SHP77 treated with DMSO at 0.1 percent for 48 hours (cell line): ENCODE measurements around the gene PRSS33.

ENCODE experiments used
- DNase-seq: peaks from one replicate; lab custom pipeline; 2025; lab: John Stamatoyannopoulos, UW

Gene PRSS33

GRCh38 chr16:2777231-2777902 is 10.0 kb downstream of the PRSS33 start, which contains the start of gene ELOB:
ELOB (minus strand) TSS chr16:2777280; CDS start chr16:2777239, 41 bp downstream.
- DNase-seq, result peak; percentile 61

GRCh38 chr16:2776500-2777139 is 10.7 kb downstream of the PRSS33 start:
- no peak for DNase-seq

GRCh38 chr16:2775765-2776499 is 11.4 kb downstream of the PRSS33 start:
- DNase-seq, result no peak

- no peak for DNase-seq
Observed at GRCh38 chr16:2775131-2775716, 12.1 kb downstream of the PRSS33 start.

GRCh38 chr16:2774161-2774891 is 13.0 kb downstream of the PRSS33 start:
- DNase-seq, result no peak

- DNase-seq, result no peak
Observed at GRCh38 chr16:2773188-2773968, 14.0 kb downstream of the PRSS33 start.

- no peak for DNase-seq
Observed at GRCh38 chr16:2771496-2772402, 15.6 kb downstream of the PRSS33 start.

GRCh38 chr16:2770057-2770951 is 17.1 kb downstream of the PRSS33 start:
- no peak for DNase-seq

GRCh38 chr16:2769675-2770056 is 17.7 kb downstream of the PRSS33 start:
- DNase-seq, result no peak

- no peak for DNase-seq
Observed at GRCh38 chr16:2769100-2769529, 18.2 kb downstream of the PRSS33 start.

GRCh38 chr16:2768403-2769089 is 18.8 kb downstream of the PRSS33 start:
- no peak for DNase-seq

- DNase-seq, result no peak
Observed at GRCh38 chr16:2767891-2768290, 19.5 kb downstream of the PRSS33 start.

- no peak for DNase-seq
Observed at GRCh38 chr16:2767140-2767731, 20.1 kb downstream of the PRSS33 start.

- no peak for DNase-seq
Observed at GRCh38 chr16:2766430-2767139, 20.8 kb downstream of the PRSS33 start.

- DNase-seq, result no peak
Observed at GRCh38 chr16:2765462-2766404, 21.6 kb downstream of the PRSS33 start.

- DNase-seq, result no peak
Observed at GRCh38 chr16:2764718-2765117, 22.6 kb downstream of the PRSS33 start.
